Measurements from ENCODE around the gene TBRG4. TPM values are rescaled to one million over a fixed set of nuclear protein-coding genes. Genes with fewer than 3 reads are reported as not detected.

TBRG4 gene
- total RNA-seq, 1 experiment from 2014 or later, result 127 TPM

- H4K20me1 ChIP-seq (ENCODE audit: control insufficient read depth, insufficient read depth, insufficient read length), result no peaks in the 10 kb centered on the region
- no peak overlapping the region for H3K27ac Mint-ChIP-seq
These were observed 29.9 kb downstream of the TBRG4 start for GRCh38 chr7:45081670-45081974.

More at GRCh38 chr7:45081670-45081974, 29.9 kb downstream of the TBRG4 start:
- Histone ChIP-seq H3K27ac (ENCODE audit: insufficient read length, low read depth, low read length) (no peak overlapping the region), H3K79me1 (ENCODE audit: insufficient read depth, low read depth, low read length, poor library complexity, severe bottlenecking) (no peaks in the 10 kb centered on the region), H3T11ph (ENCODE audit: low read length) (no peak overlapping the region), H3K9ac (ENCODE audit: extremely low read depth, insufficient read length, low read length) (no peak overlapping the region), H3K18ac (ENCODE audit: insufficient read length, low read depth, low read length) (no peak overlapping the region), H3K4me2 (ENCODE audit: insufficient read depth, insufficient read length, low read length) (no peak overlapping the region), H3K23me2 (ENCODE audit: insufficient read length, low read depth, low read length, poor library complexity, severe bottlenecking) (no peaks in the 10 kb centered on the region), H3K56ac (ENCODE audit: insufficient read length, low read depth, low read length) (no peak overlapping the region), H3K4ac (ENCODE audit: low read depth, low read length) (no peak overlapping the region), H3K9me3 (ENCODE audit: control insufficient read depth, low read depth, low read length) (no peaks in the 10 kb centered on the region), H3K4me1 (ENCODE audit: insufficient read depth, low read length) (no peaks in the 10 kb centered on the region), H4K5ac (ENCODE audit: insufficient read length, low read depth, low read length) (no peak overlapping the region), H2BK15ac (ENCODE audit: low read depth, low read length) (no peak overlapping the region), H2BK120ac (ENCODE audit: low read depth, low read length, poor library complexity, severe bottlenecking) (no peak overlapping the region), H3K27me3 (ENCODE audit: insufficient read depth, low read length) (no peaks in the 10 kb centered on the region), H2BK20ac (ENCODE audit: low read depth, low read length, poor library complexity, severe bottlenecking) (no peak overlapping the region), H2AFZ (ENCODE audit: low read length) (no peak overlapping the region), H3K79me2 (ENCODE audit: insufficient read depth, low read length) (no peaks in the 10 kb centered on the region), H4K8ac (replicated peaks; ENCODE audit: insufficient read length, low read depth, low read length) (no peak overlapping the region), H2BK5ac (ENCODE audit: insufficient read length, low read length) (no peak overlapping the region), H2AK5ac (ENCODE audit: insufficient read length, low read length) (no peak overlapping the region), H4K91ac (ENCODE audit: insufficient read length, low read depth, low read length) (no peak overlapping the region), H3K23ac (ENCODE audit: insufficient read length, low read depth, low read length) (no peak overlapping the region), H3K14ac (ENCODE audit: insufficient read depth, low read length) (no peak overlapping the region), H2BK12ac (ENCODE audit: insufficient read length, low read depth, low read length) (no peak overlapping the region)
- peaks cover 0 to 9% (median 0%) of the 10 kb centered on the region in 3 experiments; a peak in 5 of 7 replicates for H3K36me3 Mint-ChIP-seq (ENCODE audit: insufficient read depth in 1 of 3, low read depth in 3 of 3)
- WGBS (ENCODE audit: extremely low coverage, insufficient read length, low lambda C conversion rate), result no CpG with 5 or more reads among the region's 9 CpGs
- no peak for DNase-seq
- no peaks in the 10 kb centered on the region for H3K4me1 Mint-ChIP-seq
- no peak overlapping the region for H3K4me3 Mint-ChIP-seq
- peaks cover 0 to 3% of the 10 kb centered on the region in 2 experiments; a peak in 2 of 5 replicates for H3K9me3 Mint-ChIP-seq
- peaks cover 11% of the 10 kb centered on the region for H3K27me3 Mint-ChIP-seq (ENCODE audit: low read depth)
- TF ChIP-seq, protein P1, sequence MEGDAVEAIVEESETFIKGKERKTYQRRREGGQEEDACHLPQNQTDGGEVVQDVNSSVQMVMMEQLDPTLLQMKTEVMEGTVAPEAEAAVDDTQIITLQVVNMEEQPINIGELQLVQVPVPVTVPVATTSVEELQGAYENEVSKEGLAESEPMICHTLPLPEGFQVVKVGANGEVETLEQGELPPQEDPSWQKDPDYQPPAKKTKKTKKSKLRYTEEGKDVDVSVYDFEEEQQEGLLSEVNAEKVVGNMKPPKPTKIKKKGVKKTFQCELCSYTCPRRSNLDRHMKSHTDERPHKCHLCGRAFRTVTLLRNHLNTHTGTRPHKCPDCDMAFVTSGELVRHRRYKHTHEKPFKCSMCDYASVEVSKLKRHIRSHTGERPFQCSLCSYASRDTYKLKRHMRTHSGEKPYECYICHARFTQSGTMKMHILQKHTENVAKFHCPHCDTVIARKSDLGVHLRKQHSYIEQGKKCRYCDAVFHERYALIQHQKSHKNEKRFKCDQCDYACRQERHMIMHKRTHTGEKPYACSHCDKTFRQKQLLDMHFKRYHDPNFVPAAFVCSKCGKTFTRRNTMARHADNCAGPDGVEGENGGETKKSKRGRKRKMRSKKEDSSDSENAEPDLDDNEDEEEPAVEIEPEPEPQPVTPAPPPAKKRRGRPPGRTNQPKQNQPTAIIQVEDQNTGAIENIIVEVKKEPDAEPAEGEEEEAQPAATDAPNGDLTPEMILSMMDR (conservative IDR thresholded peaks at IDR 0.05), result no peak

Data from H9 (cell line).